Activated CD8-positive, alpha-beta T cell treated with anti-CD3 and anti-CD28 coated beads for 36 hours (primary cell): ENCODE data around the gene GJA4. TPM values are rescaled to one million over a fixed set of nuclear protein-coding genes. Genes with fewer than 3 reads are reported as not detected.

Experiments used
- ATAC-seq: fragments of 200-7000 bp; cut with Tn5 transposase; one replicate; pipeline ENCODE4 v1.10.0; 2021; ENCODE audit warnings: mild to moderate bottlenecking, moderate library complexity
- CTCF ChIA-PET: fragments of 350-600 bp; sonication (Branson Sonifier 250); formaldehyde crosslinking; loops from one replicate; lab custom pipeline; 2021; ENCODE audit warnings: antibody characterized with exemption; lab: Charles Lee
- POLR2A ChIA-PET: fragments of 350-600 bp; sonication (Branson Sonifier 250); formaldehyde crosslinking; loops from one replicate; lab custom pipeline; 2021; ENCODE audit warnings: antibody characterized with exemption; lab: Charles Lee
- DNase-seq: peaks from one replicate; pipeline ENCODE4 v3.0.0-alpha.2; 2020
- H3K27ac Mint-ChIP-seq: one replicate; pipeline ENCODE4 v1.8.0; 2021; ENCODE audit warnings: mild to moderate bottlenecking, mixed read lengths
- H3K27me3 Mint-ChIP-seq: one replicate; pipeline ENCODE4 v1.8.0; 2021; ENCODE audit warnings: mixed read lengths
- H3K36me3 Mint-ChIP-seq: one replicate; pipeline ENCODE4 v1.8.0; 2021; ENCODE audit warnings: low read depth, mixed read lengths
- H3K4me1 Mint-ChIP-seq: one replicate; pipeline ENCODE4 v1.8.0; 2021; ENCODE audit warnings: low read depth, mixed read lengths
- H3K4me3 Mint-ChIP-seq: one replicate; pipeline ENCODE4 v1.8.0; 2021; ENCODE audit warnings: mild to moderate bottlenecking, moderate library complexity, mixed read lengths
- H3K9me3 Mint-ChIP-seq: one replicate; pipeline ENCODE4 v1.8.0; 2021; ENCODE audit warnings: mixed read lengths
- CTCF ChIP-seq: fragments of 200-600 bp; IDR thresholded peaks from one replicate; pipeline ENCODE4 v1.8.0; 2022; ENCODE audit warnings: antibody characterized with exemption, mild to moderate bottlenecking
- intact Hi-C: fragments of 100-400 bp; cut with micrococcal nuclease; formaldehyde crosslinking; loops from one replicate; pipeline ENCODE4 v1.10.0; 2022
- total RNA-seq, 2 experiments: library from RNA; stranded (reverse); gene quantifications; one replicate each; pipeline ENCODE4 v1.2.3, GENCODE V29; 2021

GJA4 gene
- total RNA-seq, 2 experiments from 2014 or later: not detected

DNA sequence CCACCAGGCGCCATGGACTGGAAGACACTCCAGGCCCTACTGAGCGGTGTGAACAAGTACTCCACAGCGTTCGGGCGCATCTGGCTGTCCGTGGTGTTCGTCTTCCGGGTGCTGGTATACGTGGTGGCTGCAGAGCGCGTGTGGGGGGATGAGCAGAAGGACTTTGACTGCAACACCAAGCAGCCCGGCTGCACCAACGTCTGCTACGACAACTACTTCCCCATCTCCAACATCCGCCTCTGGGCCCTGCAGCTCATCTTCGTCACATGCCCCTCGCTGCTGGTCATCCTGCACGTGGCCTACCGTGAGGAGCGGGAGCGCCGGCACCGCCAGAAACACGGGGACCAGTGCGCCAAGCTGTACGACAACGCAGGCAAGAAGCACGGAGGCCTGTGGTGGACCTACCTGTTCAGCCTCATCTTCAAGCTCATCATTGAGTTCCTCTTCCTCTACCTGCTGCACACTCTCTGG lies 8.0 kb upstream of the GJA4 start:
- ChIA-PET POLR2A (interaction anchor here (0.6 kb wide), 1 partner anchor 75 kb away, joined by 3 read pairs; the partner anchor contains the start of gene SMIM12), CTCF (interaction anchor here (1.1 kb wide), 1 partner anchor 9 kb away, joined by 4 read pairs; no protein-coding TSS in a partner anchor)
- no peaks in the 10 kb centered on the region for H3K9me3 Mint-ChIP-seq
- H3K36me3 Mint-ChIP-seq: no peaks in the 10 kb centered on the region
- no peak overlapping the region for H3K27ac Mint-ChIP-seq
- no peak overlapping the region for H3K4me3 Mint-ChIP-seq
- ATAC-seq: no peak
- H3K27me3 Mint-ChIP-seq: peaks cover 40% of the 10 kb centered on the region
- peaks cover 2% of the 10 kb centered on the region for H3K4me1 Mint-ChIP-seq
- no peak for TF ChIP-seq CTCF
- DNase-seq: no peak
- intact Hi-C loops: no loop called here

DNA sequence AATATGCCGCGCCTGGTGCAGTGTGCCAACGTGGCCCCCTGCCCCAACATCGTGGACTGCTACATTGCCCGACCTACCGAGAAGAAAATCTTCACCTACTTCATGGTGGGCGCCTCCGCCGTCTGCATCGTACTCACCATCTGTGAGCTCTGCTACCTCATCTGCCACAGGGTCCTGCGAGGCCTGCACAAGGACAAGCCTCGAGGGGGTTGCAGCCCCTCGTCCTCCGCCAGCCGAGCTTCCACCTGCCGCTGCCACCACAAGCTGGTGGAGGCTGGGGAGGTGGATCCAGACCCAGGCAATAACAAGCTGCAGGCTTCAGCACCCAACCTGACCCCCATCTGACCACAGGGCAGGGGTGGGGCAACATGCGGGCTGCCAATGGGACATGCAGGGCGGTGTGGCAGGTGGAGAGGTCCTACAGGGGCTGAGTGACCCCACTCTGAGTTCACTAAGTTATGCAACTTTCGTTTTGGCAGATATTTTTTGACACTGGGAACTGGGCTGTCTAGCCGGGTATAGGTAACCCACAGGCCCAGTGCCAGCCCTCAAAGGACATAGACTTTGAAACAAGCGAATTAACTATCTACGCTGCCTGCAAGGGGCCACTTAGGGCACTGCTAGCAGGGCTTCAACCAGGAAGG lies 7.4 kb upstream of the GJA4 start:
- no peaks in the 10 kb centered on the region for H3K9me3 Mint-ChIP-seq
- H3K27ac Mint-ChIP-seq: no peak overlapping the region
- ChIA-PET CTCF (interaction anchor here (1.1 kb wide), 1 partner anchor 9 kb away, joined by 4 read pairs; no protein-coding TSS in a partner anchor), POLR2A (no interaction called here)
- peaks cover 37% of the 10 kb centered on the region for H3K27me3 Mint-ChIP-seq
- H3K4me1 Mint-ChIP-seq: peaks cover 6% of the 10 kb centered on the region
- no peak for DNase-seq
- no peaks in the 10 kb centered on the region for H3K36me3 Mint-ChIP-seq
- no peak overlapping the region for H3K4me3 Mint-ChIP-seq
- no peak for TF ChIP-seq CTCF
- intact Hi-C loops: no loop called here
- no peak for ATAC-seq

- no peak for TF ChIP-seq CTCF
- no peak overlapping the region for H3K4me3 Mint-ChIP-seq
- POLR2A ChIA-PET: no interaction called here
- H3K4me1 Mint-ChIP-seq: peaks cover 6% of the 10 kb centered on the region
- CTCF ChIA-PET: interaction anchor here (0.6 to 1.7 kb wide), 10 partner anchors 10 to 80 kb away, joined by 3 to 5 read pairs (median 4); no protein-coding TSS in a partner anchor
- H3K27me3 Mint-ChIP-seq: peaks cover 38% of the 10 kb centered on the region
- DNase-seq (no peak), ATAC-seq (peak; percentile 6)
- H3K36me3 Mint-ChIP-seq: no peaks in the 10 kb centered on the region
- intact Hi-C loops: loop anchor here (1.0 kb wide), 1 partner anchor 66 kb away; no protein-coding TSS in a partner anchor
- H3K9me3 Mint-ChIP-seq: no peaks in the 10 kb centered on the region
- H3K27ac Mint-ChIP-seq: no peak overlapping the region
Observed at GRCh38 chr1:34785875-34786470, 6.8 kb upstream of the GJA4 start.

- Mint-ChIP-seq H3K27ac (no peak overlapping the region), H3K27me3 (peaks cover 42% of the 10 kb centered on the region), H3K4me1 (peaks cover 6% of the 10 kb centered on the region), H3K36me3 (no peaks in the 10 kb centered on the region), H3K9me3 (no peaks in the 10 kb centered on the region), H3K4me3 (no peak overlapping the region)
- peak; percentile 77 for TF ChIP-seq CTCF
- ChIA-PET CTCF (interaction anchor here (0.6 to 1.7 kb wide), 10 partner anchors 10 to 80 kb away, joined by 3 to 5 read pairs (median 4); no protein-coding TSS in a partner anchor), POLR2A (no interaction called here)
- ATAC-seq: peak; percentile 85
- peak; percentile 85 for DNase-seq
- intact Hi-C loops: loop anchor here (1.0 kb wide), 1 partner anchor 66 kb away; no protein-coding TSS in a partner anchor
Observed at GRCh38 chr1:34786521-34787325, 6.1 kb upstream of the GJA4 start.
